ENCODE data around the gene RALGPS1. TPM values are rescaled to one million over a fixed set of nuclear protein-coding genes. Genes with fewer than 3 reads are reported as not detected.
A peak's percentile ranks its signal among the peaks of the same experiment; 100 is the strongest.

RALGPS1 gene
- total and polyA plus RNA-seq, 2 of the 8 experiments (the other 6 are each of a cell fraction or from before 2014, with no cell fraction given) = 20.0 to 23.5 TPM

GRCh38 chr9:126962336-126962735 is 47.8 kb downstream of the RALGPS1 start:
- Histone ChIP-seq H3K9me3 (ENCODE audit: insufficient read depth in 2 of 2, low read depth in 1 of 2, low read length in 1 of 2) (no peaks in the 10 kb centered on the region), H3K4me3 (ENCODE audit: extremely low read depth in 1 of 4, insufficient read depth in 2 of 4, low read depth in 3 of 4, low read length in 4 of 4) (no peak overlapping the region), H4K91ac (replicated peaks; ENCODE audit: insufficient read length, low read length) (no peak overlapping the region), H4K5ac (ENCODE audit: insufficient read length, low read depth, low read length) (no peak overlapping the region), H3K27me3 (replicated peaks in 1 of 4; ENCODE audit: control insufficient read depth in 3 of 4, extremely low read depth in 1 of 4, insufficient read depth in 3 of 4, low read length in 3 of 4) (no peaks in the 10 kb centered on the region), H3K14ac (ENCODE audit: insufficient read length) (no peak overlapping the region), H2BK12ac (ENCODE audit: low read depth, low read length) (no peak overlapping the region), H2AFZ (ENCODE audit: low read length) (no peak overlapping the region), H2BK15ac (ENCODE audit: low read length) (no peak overlapping the region), H3K56ac (replicated peaks; ENCODE audit: insufficient read length, low read depth, low read length) (no peak overlapping the region), H3K4me2 (ENCODE audit: insufficient read depth in 1 of 2, low read depth in 2 of 2, low read length in 2 of 2) (no peak overlapping the region), H3K9ac (replicated peaks in 1 of 4; ENCODE audit: extremely low read depth in 1 of 4, low read depth in 3 of 4, low read length in 3 of 4) (no peak overlapping the region), H3K79me2 (ENCODE audit: control insufficient read depth in 1 of 2, insufficient read depth in 2 of 2, low read length in 2 of 2) (no peaks in the 10 kb centered on the region), H3K27ac (ENCODE audit: low read depth, low read length) (no peak overlapping the region), H3K23me2 (ENCODE audit: low read depth, low read length) (no peaks in the 10 kb centered on the region), H3K4ac (replicated peaks; ENCODE audit: insufficient read length, low read depth, low read length) (no peak overlapping the region), H3K79me1 (ENCODE audit: low read depth, low read length) (no peaks in the 10 kb centered on the region), H3K18ac (ENCODE audit: extremely low read depth, low read length) (no peak overlapping the region), H2BK5ac (ENCODE audit: low read depth, low read length) (0 out of 2 replicates have a peak overlapping the region, but pooled peaks have one; percentile 27), H2AK5ac (ENCODE audit: low read depth, low read length) (no peak overlapping the region), H2BK20ac (ENCODE audit: low read length) (no peak overlapping the region), H3K23ac (ENCODE audit: insufficient read length) (no peak overlapping the region), H3K36me3 (ENCODE audit: control insufficient read depth in 2 of 4, insufficient read depth in 4 of 4, low read length in 3 of 4) (no peaks in the 10 kb centered on the region), H4K8ac (ENCODE audit: extremely low read depth, insufficient read depth, low read length) (no peak overlapping the region), H3K4me1 (replicated peaks in 1 of 4; ENCODE audit: control insufficient read depth in 3 of 4, insufficient read depth in 4 of 4, low read length in 3 of 4) (peaks cover 0 to 8% (median under 1%) of the 10 kb centered on the region in 4 experiments; a peak in 4 of 7 replicates), H2BK120ac (replicated peaks; ENCODE audit: low read depth, low read length) (no peak overlapping the region), H4K20me1 (replicated peaks in 1 of 2; ENCODE audit: control insufficient read depth in 1 of 2, insufficient read depth in 2 of 2, low read length in 2 of 2) (no peaks in the 10 kb centered on the region)
- FAIRE-seq (no peak), DNase-seq (ENCODE audit: low read depth in 1 of 2, low spot score in 2 of 2) (peak in 1 of 2 experiments; percentile 39)
- ChIA-PET CTCF (ENCODE audit: partially characterized antibody) (interaction anchor here (0.6 to 14.3 kb wide), 6 partner anchors 19 to 849 kb away, joined by 3 to 168 read pairs (median 4); no protein-coding TSS in a partner anchor), POLR2A (ENCODE audit: partially characterized antibody) (interaction anchor here (1.1 kb wide), 1 partner anchor 29 kb away, joined by 3 read pairs; no protein-coding TSS in a partner anchor)
- WGBS, 2 experiments (ENCODE audit: extremely low coverage in 1 of 2, insufficient coverage in 1 of 2, insufficient read length in 1 of 2, insufficient replicate concordance in 2 of 2, low coverage in 1 of 2, low lambda C conversion rate in 2 of 2, missing lambda C conversion rate in 1 of 2) = 95% methylated on average over 6 of the region's 6 CpGs; no CpG with 5 or more reads in 1 of the 2 experiments
- TF ChIP-seq RFX5 (IDR thresholded peaks at IDR 0.05; ENCODE audit: borderline replicate concordance, low read depth, low read length) (no peak), ZNF274 (IDR thresholded peaks at IDR 0.05; ENCODE audit: borderline replicate concordance, extremely low read depth, low read length) (no peak), FOSL1 (IDR thresholded peaks at IDR 0.05; ENCODE audit: insufficient read depth, low read depth, low read length) (no peak), JUN (IDR thresholded peaks at IDR 0.05; ENCODE audit: low read depth, low read length) (no peak), KDM5A (IDR thresholded peaks at IDR 0.05; ENCODE audit: low read length) (no peak), ASH2L (IDR thresholded peaks at IDR 0.05; ENCODE audit: low read length) (no peak), POU5F1 (IDR thresholded peaks at IDR 0.05; ENCODE audit: low read depth, low read length) (no peak), EZH2 (IDR thresholded peaks at IDR 0.05; ENCODE audit: low read depth, low read length, severe bottlenecking) (no peak), POLR2A (IDR thresholded peaks at IDR 0.05; ENCODE audit: control extremely low read depth in 1 of 2, low read depth in 2 of 2, low read length in 2 of 2) (no peak), CEBPB (IDR thresholded peaks at IDR 0.05; ENCODE audit: low read depth, low read length) (no peak)

Measured in H1 (cell line).